ENCODE measurements around the gene CCDC88A.

CCDC88A gene

GRCh38 chr2:55416786-55417568, 2.7 kb downstream of the CCDC88A start:
- TF ChIP-seq FOXP2 (optimal IDR thresholded peaks at IDR 0.05; ENCODE audit: borderline replicate concordance, extremely low read depth, extremely low read length, insufficient read depth), result no peak
- no peak for TF ChIP-seq POLR2AphosphoS5 (IDR thresholded peaks at IDR 0.05; ENCODE audit: low read depth, low read length)
- TF ChIP-seq TAF1 (IDR thresholded peaks at IDR 0.05; ENCODE audit: borderline replicate concordance, insufficient read depth, low read length), result no peak
- no peak for TF ChIP-seq REST (IDR thresholded peaks at IDR 0.05; ENCODE audit: insufficient read depth in 1 of 2, low read depth in 2 of 2, low read length in 2 of 2)
- no peak for TF ChIP-seq SIN3A (IDR thresholded peaks at IDR 0.05; ENCODE audit: borderline replicate concordance, insufficient read depth, low read length)

- TF ChIP-seq REST (IDR thresholded peaks at IDR 0.05; ENCODE audit: insufficient read depth in 1 of 2, low read depth in 2 of 2, low read length in 2 of 2), result no peak
- TF ChIP-seq TAF1 (IDR thresholded peaks at IDR 0.05; ENCODE audit: borderline replicate concordance, insufficient read depth, low read length), result no peak
- no peak for TF ChIP-seq FOXP2 (optimal IDR thresholded peaks at IDR 0.05; ENCODE audit: borderline replicate concordance, extremely low read depth, extremely low read length, insufficient read depth)
- no peak for TF ChIP-seq SIN3A (IDR thresholded peaks at IDR 0.05; ENCODE audit: borderline replicate concordance, insufficient read depth, low read length)
- TF ChIP-seq POLR2AphosphoS5 (IDR thresholded peaks at IDR 0.05; ENCODE audit: low read depth, low read length), result no peak
Observed at GRCh38 chr2:55415300-55415699, 4.4 kb downstream of the CCDC88A start.

GRCh38 chr2:55408918-55409868, 10.5 kb downstream of the CCDC88A start:
- TF ChIP-seq REST (IDR thresholded peaks at IDR 0.05; ENCODE audit: insufficient read depth in 1 of 2, low read depth in 2 of 2, low read length in 2 of 2), result no peak
- TF ChIP-seq FOXP2 (optimal IDR thresholded peaks at IDR 0.05; ENCODE audit: borderline replicate concordance, extremely low read depth, extremely low read length, insufficient read depth), result no peak
- TF ChIP-seq POLR2AphosphoS5 (IDR thresholded peaks at IDR 0.05; ENCODE audit: low read depth, low read length), result no peak
- TF ChIP-seq TAF1 (IDR thresholded peaks at IDR 0.05; ENCODE audit: borderline replicate concordance, insufficient read depth, low read length), result no peak
- no peak for TF ChIP-seq SIN3A (IDR thresholded peaks at IDR 0.05; ENCODE audit: borderline replicate concordance, insufficient read depth, low read length)

GRCh38 chr2:55408098-55408882, 11.4 kb downstream of the CCDC88A start:
- no peak for TF ChIP-seq FOXP2 (optimal IDR thresholded peaks at IDR 0.05; ENCODE audit: borderline replicate concordance, extremely low read depth, extremely low read length, insufficient read depth)
- TF ChIP-seq POLR2AphosphoS5 (IDR thresholded peaks at IDR 0.05; ENCODE audit: low read depth, low read length), result no peak
- TF ChIP-seq SIN3A (IDR thresholded peaks at IDR 0.05; ENCODE audit: borderline replicate concordance, insufficient read depth, low read length), result no peak
- TF ChIP-seq TAF1 (IDR thresholded peaks at IDR 0.05; ENCODE audit: borderline replicate concordance, insufficient read depth, low read length), result no peak
- TF ChIP-seq REST (IDR thresholded peaks at IDR 0.05; ENCODE audit: insufficient read depth in 1 of 2, low read depth in 2 of 2, low read length in 2 of 2), result no peak
